ENCODE measurements around the gene TNS1. TPM values are rescaled to one million over a fixed set of nuclear protein-coding genes. Genes with fewer than 3 reads are reported as not detected.
A peak's percentile ranks its signal among the peaks of the same experiment; 100 is the strongest.
"Not testable (repeated sequence)": the region's sequence is repeated elsewhere in the genome, so short reads cannot be mapped to it uniquely, and the experiment has no call there.

Gene TNS1
- total and polyA plus RNA-seq, 8 donors, result 139 to 327 (median 159) TPM

GRCh38 chr2:217787160-217787877 is 215.5 kb downstream of the TNS1 start:
- no peak for TF ChIP-seq CTCF (IDR thresholded peaks at IDR 0.05)
- H3K36me3 ChIP-seq, result peaks cover 0 to 7% of the 10 kb centered on the region in 2 donors
- no peak overlapping the region for H3K4me3 ChIP-seq
- ATAC-seq (no peak), DNase-seq (no peak)
- H3K4me1 ChIP-seq, result peaks cover 5 to 36% of the 10 kb centered on the region in 2 donors
- no peak overlapping the region for H3K27ac ChIP-seq
- H3K27me3 ChIP-seq, result no peaks in the 10 kb centered on the region
- peaks cover 0 to 4% of the 10 kb centered on the region in 2 donors for H3K9me3 ChIP-seq
- intact Hi-C loops (cut with DNase I), result loop anchor here (5.0 to 10.0 kb wide), 4 partner anchors 100 to 277 kb away; partner anchors contain the start of gene RUFY4 (in 1 of the 2)

GRCh38 chr2:217786560-217786959 is 216.2 kb downstream of the TNS1 start:
- not testable (repeated sequence) for H3K9me3 ChIP-seq, ATAC-seq, H3K36me3 ChIP-seq, H3K27ac ChIP-seq, H3K4me3 ChIP-seq, DNase-seq, H3K27me3 ChIP-seq
- intact Hi-C loops (cut with DNase I), result loop anchor here (5.0 to 10.0 kb wide), 4 partner anchors 101 to 278 kb away; partner anchors contain the start of gene RUFY4 (in 1 of the 2)
- peaks cover 5 to 33% of the 10 kb centered on the region in 2 donors for H3K4me1 ChIP-seq

- intact Hi-C loops (cut with DNase I), result loop anchor here (5.0 to 10.0 kb wide), 4 partner anchors 102 to 279 kb away; partner anchors contain the start of gene RUFY4 (in 1 of the 2)
- peaks cover 5 to 23% of the 10 kb centered on the region in 2 donors for H3K4me1 ChIP-seq
These were observed 217.2 kb downstream of the TNS1 start for GRCh38 chr2:217785544-217786045.

GRCh38 chr2:217784996-217785543 is 217.7 kb downstream of the TNS1 start:
- Histone ChIP-seq H3K4me3 (no peak overlapping the region), H3K27ac (no peak overlapping the region), H3K36me3 (peaks cover 0 to 7% of the 10 kb centered on the region in 2 donors), H3K4me1 (peaks cover 5 to 18% of the 10 kb centered on the region in 2 donors), H3K27me3 (no peaks in the 10 kb centered on the region), H3K9me3 (peaks cover 0 to 4% of the 10 kb centered on the region in 2 donors)
- intact Hi-C loops (cut with DNase I), result loop anchor here (5.0 to 10.0 kb wide), 4 partner anchors 102 to 280 kb away; partner anchors contain the start of gene RUFY4 (in 1 of the 2)
- DNase-seq (no peak), ATAC-seq (peak; percentile 7)
- TF ChIP-seq CTCF (IDR thresholded peaks at IDR 0.05), result no peak

More at GRCh38 chr2:217785544-217786045, 217.2 kb downstream of the TNS1 start:
- DNase-seq (peak; percentile 70 to 90 (median 77)), ATAC-seq (peak; percentile 88)
- TF ChIP-seq CTCF (IDR thresholded peaks at IDR 0.05), result peak; percentile 87 to 98
- H3K9me3 ChIP-seq, result peaks cover 0 to 4% of the 10 kb centered on the region in 2 donors
- H3K4me3 ChIP-seq, result no peak overlapping the region
- peaks cover 0 to 7% of the 10 kb centered on the region in 2 donors for H3K36me3 ChIP-seq
- no peaks in the 10 kb centered on the region for H3K27me3 ChIP-seq
- H3K27ac ChIP-seq, result no peak overlapping the region

GRCh38 chr2:217783243-217783642 is 219.6 kb downstream of the TNS1 start:
- peaks cover 0 to 7% of the 10 kb centered on the region in 2 donors for H3K36me3 ChIP-seq
- no peak overlapping the region for H3K27ac ChIP-seq
- no peak for DNase-seq
- H3K4me1 ChIP-seq, result peaks cover 0 to under 1% of the 10 kb centered on the region in 2 donors
- no peak overlapping the region for H3K4me3 ChIP-seq
- no peaks in the 10 kb centered on the region for H3K27me3 ChIP-seq
- TF ChIP-seq CTCF (IDR thresholded peaks at IDR 0.05), result no peak
- no peak for ATAC-seq
- peaks cover 0 to 4% of the 10 kb centered on the region in 2 donors for H3K9me3 ChIP-seq
- intact Hi-C loops (cut with DNase I), result loop anchor here in 1 of 2 donors (10.0 kb wide), 2 partner anchors 252 to 282 kb away; partner anchors contain the start of gene RUFY4
